OCI-LY3 (cell line): ENCODE measurements around the gene ARHGEF28.

Source experiments
- EZH2phosphoT487 ChIP-seq: fragments of 200-600 bp; shearing (Covaris generic); IDR thresholded peaks from 2 replicates; pipeline ENCODE4 v1.6.1; 2018; ENCODE audit warnings: antibody characterized with exemption, mixed run types, low read depth
- TF ChIP-seq, protein P1 (sequence below): fragments of 200-600, 300-600 bp; sonication (generic); IDR thresholded peaks from 2 replicates; pipeline ENCODE4 v1.5.1; 2014; ENCODE audit warnings: antibody characterized with exemption, low read length, low read depth

DNA sequence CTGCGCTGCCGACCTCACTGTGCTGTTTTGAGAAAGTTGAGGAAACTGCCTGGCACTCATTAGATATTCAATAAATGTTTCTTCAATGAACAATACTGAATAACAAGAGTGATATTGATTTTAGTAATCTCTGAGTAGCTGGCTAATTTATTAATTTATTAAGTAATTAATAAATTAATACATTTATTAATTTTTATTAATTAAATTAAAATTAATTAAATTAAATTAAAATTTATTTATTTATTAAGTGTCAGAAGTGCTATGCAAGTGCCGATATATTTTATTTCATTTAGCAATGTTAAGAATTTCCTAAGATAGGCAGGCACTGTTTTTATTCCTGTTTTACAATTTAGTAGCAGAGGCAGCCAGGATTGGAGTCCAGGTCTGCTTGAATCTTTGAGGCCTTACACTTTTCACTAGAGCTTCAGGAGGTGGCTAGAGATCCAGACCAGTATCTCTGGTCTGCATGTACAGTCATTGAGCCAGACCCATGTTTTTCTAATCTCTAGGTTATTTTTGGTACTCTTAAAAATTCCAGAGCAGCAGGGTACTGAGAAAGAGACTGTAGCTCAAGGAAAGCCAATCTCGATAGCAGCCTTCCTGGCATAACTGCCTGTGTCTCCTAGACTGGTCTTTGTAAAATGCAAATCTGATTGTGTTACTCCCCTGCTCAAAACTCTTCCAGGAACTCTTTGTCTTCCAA is 109.2 kb downstream of the ARHGEF28 start:
- TF ChIP-seq, protein P1, sequence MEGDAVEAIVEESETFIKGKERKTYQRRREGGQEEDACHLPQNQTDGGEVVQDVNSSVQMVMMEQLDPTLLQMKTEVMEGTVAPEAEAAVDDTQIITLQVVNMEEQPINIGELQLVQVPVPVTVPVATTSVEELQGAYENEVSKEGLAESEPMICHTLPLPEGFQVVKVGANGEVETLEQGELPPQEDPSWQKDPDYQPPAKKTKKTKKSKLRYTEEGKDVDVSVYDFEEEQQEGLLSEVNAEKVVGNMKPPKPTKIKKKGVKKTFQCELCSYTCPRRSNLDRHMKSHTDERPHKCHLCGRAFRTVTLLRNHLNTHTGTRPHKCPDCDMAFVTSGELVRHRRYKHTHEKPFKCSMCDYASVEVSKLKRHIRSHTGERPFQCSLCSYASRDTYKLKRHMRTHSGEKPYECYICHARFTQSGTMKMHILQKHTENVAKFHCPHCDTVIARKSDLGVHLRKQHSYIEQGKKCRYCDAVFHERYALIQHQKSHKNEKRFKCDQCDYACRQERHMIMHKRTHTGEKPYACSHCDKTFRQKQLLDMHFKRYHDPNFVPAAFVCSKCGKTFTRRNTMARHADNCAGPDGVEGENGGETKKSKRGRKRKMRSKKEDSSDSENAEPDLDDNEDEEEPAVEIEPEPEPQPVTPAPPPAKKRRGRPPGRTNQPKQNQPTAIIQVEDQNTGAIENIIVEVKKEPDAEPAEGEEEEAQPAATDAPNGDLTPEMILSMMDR: no peak
- no peak for TF ChIP-seq EZH2phosphoT487
